Cardiac fibroblast (primary cell): Measurements from ENCODE around the gene TAF6L.
"Not testable (repeated sequence)": the region's sequence is repeated elsewhere in the genome, so short reads cannot be mapped to it uniquely, and the experiment has no call there.

Experiments used
- DNase-seq, 2 donors: peaks; one replicate each; pipeline versions ENCODE4 v3.0.0 to v3.0.0-alpha.2; 2010; ENCODE audit warnings: low read depth in 2 of 2
- H3K4me3 ChIP-seq, 2 donors: replicated peaks in 1 of 2; 1 replicate in 1 of 2; 2 replicates in 1 of 2; pipeline ENCODE4 v1.5.1; 2011; ENCODE audit warnings: low read depth in 2 of 2, low read length in 2 of 2, mild to moderate bottlenecking in 2 of 2, moderate library complexity in 1 of 2
- TF ChIP-seq, protein P1 (sequence below): IDR thresholded peaks from one replicate; pipeline ENCODE4 v1.5.1; 2011; ENCODE audit warnings: low read depth, mild to moderate bottlenecking, low read length, inconsistent platforms

The TAF6L gene

GRCh38 chr11:62752177-62752785 lies 18.9 kb upstream of the TAF6L start:
- no peak for DNase-seq
- TF ChIP-seq, protein P1, sequence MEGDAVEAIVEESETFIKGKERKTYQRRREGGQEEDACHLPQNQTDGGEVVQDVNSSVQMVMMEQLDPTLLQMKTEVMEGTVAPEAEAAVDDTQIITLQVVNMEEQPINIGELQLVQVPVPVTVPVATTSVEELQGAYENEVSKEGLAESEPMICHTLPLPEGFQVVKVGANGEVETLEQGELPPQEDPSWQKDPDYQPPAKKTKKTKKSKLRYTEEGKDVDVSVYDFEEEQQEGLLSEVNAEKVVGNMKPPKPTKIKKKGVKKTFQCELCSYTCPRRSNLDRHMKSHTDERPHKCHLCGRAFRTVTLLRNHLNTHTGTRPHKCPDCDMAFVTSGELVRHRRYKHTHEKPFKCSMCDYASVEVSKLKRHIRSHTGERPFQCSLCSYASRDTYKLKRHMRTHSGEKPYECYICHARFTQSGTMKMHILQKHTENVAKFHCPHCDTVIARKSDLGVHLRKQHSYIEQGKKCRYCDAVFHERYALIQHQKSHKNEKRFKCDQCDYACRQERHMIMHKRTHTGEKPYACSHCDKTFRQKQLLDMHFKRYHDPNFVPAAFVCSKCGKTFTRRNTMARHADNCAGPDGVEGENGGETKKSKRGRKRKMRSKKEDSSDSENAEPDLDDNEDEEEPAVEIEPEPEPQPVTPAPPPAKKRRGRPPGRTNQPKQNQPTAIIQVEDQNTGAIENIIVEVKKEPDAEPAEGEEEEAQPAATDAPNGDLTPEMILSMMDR = no peak
- no peak overlapping the region for H3K4me3 ChIP-seq

DNA sequence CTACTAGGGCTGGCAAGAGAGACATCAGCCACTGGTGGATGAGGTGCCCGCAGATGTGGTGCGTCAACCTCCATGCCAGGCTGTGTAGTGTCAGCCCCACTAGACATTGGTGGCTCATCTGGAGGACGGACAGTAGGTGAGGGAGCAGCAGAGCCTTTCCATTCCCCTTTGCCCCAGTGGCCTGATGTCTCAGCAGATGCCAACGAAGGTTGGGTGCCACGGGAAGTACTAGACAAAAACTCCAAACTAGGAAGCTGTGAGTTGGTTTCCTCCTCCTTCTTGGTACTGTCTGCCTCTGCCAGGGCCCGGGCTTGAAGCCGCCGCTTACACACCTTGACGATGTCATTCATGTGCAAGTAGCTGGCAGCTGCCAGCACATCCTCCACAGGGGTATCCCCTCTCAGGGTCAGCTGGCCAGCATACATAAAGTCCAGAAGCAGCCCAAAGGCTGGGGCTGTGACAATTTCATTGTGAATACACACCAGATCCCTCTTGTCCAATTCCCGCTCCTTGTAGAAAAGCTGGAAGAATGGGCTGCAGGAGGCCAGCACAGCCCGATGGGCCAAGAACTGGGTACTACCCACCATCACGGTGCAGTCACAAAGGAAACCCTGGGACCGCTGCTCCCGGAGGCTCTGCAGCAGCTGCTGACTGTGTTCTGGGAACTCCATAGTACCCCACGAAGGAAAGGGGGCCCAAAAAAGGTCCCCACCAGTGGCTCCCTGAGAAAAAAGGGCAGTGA lies 18.0 kb upstream of the TAF6L start:
- no peak for DNase-seq
- H3K4me3 ChIP-seq = peak overlapping the region; percentile 72 to 75
- TF ChIP-seq, protein P1 = no peak

DNA sequence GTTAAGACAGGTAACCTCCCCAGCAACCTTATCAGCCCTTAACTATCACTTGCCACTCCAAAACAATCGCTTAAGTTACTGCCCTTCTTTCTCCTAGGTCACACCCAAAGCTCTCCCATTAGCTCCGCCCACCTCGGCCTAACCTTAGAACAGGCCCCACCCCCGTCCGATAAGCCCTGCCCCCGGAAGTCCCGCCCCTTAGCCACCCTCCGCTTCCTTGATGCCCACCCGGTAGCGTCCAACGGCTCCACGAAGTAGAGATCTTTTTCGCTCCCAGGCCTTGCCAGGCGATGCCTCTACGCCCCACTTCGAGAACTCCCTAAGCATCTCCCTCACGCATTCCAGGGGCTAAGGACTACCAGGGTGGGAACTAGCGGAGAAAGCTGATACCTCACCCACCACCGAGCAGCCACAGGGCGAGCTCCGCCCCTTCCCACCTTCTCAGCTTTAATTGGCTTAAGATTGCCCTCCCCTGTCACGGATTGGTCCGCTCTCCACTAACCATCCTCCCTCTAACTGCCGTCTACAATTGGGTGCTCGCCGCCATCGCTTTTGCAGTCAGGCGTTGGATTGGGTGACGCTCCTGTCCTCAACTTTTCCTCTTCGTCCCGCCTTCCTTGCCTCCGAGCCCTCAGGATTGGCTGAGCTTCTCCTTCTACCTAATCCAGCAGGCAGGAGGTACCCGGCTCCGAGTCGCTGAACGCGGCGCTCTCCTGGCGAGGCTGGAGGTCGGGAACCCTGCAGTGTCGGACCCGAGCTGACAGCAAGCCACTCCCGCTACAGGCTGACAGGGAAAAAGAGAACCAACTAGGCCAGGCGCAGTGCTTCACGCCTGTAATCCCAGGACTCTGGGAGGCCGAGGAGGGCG lies 17.2 kb upstream of the TAF6L start, which contains the start of gene ZBTB3:
Gene ZBTB3, minus strand, starts transcription at position 425 of the 868 bp plus-strand sequence. CDS start 496 bp downstream, outside the sequence.
- DNase-seq = peak; percentile 99 to 100
- H3K4me3 ChIP-seq = peak within 1 kb of the TSS; percentile 72 to 75
- TF ChIP-seq, protein P1 = no peak

- H3K4me3 ChIP-seq = no peak overlapping the region
- DNase-seq = no peak
- TF ChIP-seq, protein P1 = no peak
Observed at GRCh38 chr11:62755086-62755615, 16.0 kb upstream of the TAF6L start.

DNA sequence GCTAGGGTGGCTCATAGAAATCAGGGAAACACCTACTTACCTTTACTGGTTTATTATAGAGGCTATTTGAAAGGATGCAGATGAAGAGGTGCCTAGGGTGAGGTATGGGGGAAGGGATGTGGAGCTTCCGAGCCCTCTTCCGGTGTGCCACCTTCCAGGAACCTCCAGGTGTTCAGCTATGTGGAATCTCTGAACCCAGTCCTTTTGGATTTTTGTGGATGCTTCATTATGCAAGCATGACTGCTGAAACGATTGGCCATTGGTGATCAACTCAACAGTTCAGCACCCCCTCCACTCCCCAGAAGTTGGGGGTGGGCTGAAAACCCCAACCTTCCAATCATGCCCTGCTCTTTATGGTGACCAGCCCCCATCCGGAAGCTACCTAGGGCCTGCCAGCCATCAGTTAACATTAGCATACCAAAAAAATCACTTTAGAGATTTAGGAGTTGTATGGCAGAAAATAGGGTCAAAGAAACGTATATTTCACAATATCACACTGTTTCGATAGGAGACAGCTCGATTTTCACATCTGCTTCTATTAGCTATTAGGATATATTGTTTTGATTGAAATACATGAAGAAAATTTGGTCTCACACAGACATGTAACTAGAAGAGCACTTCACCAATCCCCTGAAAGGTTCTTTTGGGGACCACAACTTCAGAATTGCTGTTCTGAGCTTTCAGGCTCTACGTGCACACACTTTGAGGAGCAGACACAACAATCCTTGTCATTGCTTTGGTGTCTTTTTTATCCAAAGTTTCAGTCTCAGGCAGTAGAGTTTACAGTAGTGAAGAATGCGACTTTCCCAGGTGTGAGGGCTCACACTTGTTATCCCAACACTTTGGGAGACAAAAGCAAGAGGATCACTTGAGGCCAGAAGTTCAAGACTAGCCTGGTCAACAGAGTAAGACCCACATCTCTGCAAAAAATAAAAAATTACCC lies 13.1 kb upstream of the TAF6L start:
- no peak for DNase-seq
- TF ChIP-seq, protein P1 = no peak
- no peak overlapping the region for H3K4me3 ChIP-seq

DNA sequence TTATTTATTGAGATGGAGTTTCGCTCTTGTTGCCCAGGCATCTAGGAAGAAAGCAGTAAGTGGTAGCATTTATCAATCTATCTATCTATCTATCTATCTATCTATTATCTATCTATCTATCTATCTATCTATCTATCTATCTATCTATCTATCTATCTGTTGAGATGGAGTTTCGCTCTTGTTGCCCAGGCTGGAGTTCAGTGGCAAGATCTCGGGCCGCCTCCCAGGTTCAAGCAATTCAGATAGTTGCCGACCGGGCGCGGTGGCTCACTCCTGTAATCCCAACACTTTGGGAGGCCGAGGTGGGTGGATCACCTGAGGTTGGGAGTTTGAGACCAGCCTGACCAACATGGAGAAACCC lies 10.3 kb upstream of the TAF6L start:
- DNase-seq, H3K4me3 ChIP-seq: not testable (repeated sequence)
